GM12878 (cell line): Measurements from ENCODE around the gene PLXNB2. TPM values are rescaled to one million over a fixed set of nuclear protein-coding genes. Genes with fewer than 3 reads are reported as not detected.

ENCODE experiments used
- ATAC-seq: fragments of 200-7000 bp; cut with Tn5 transposase; 3 replicates; pipeline ENCODE4 v1.9.1; 2020; ENCODE audit warnings: mild to moderate bottlenecking, moderate library complexity
- BruUV-seq: library from RNA; stranded (reverse); fragments of 400-500 nt; replicated peaks from 2 replicates; lab custom pipeline; 2021; lab: Mats Ljungman, UMichigan
- CTCF ChIA-PET: fragments of 300-600 bp; sonication (Branson Sonifier 250); formaldehyde crosslinking; extraction: SDS; loops from one replicate; lab custom pipeline; 2021; ENCODE audit warnings: inconsistent platforms; lab: Yijun Ruan, JAX
- POLR2A ChIA-PET: fragments of 350-600 bp; formaldehyde crosslinking; extraction: SDS; loops from one replicate; lab custom pipeline; 2021; ENCODE audit warnings: inconsistent platforms; lab: Charles Lee
- RAD21 ChIA-PET: fragments of 300-600 bp; sonication (Branson Sonifier 250); formaldehyde crosslinking; loops from one replicate; lab custom pipeline; 2023; ENCODE audit warnings: antibody characterized with exemption; ENCODE audit not compliant: unreplicated experiment; lab: Charles Lee
- SMC1A ChIA-PET: fragments of 300-600 bp; sonication (Branson Sonifier 250); formaldehyde crosslinking; loops from one replicate; lab custom pipeline; 2023; ENCODE audit not compliant: unreplicated experiment, uncharacterized antibody; lab: Charles Lee
- DNase-seq: peaks from one replicate; pipeline ENCODE4 v3.0.0-alpha.2; 2011; ENCODE audit warnings: low read depth, low spot score
- FAIRE-seq: peaks from 3 replicates; lab custom pipeline; 2011; peaks lifted over from hg19 to GRCh38; lab: Jason Lieb, UNC
- H2AFZ ChIP-seq: 2 replicates; pipeline ENCODE4 v1.6.0; 2011; ENCODE audit warnings: low read depth, low read length, control low read depth; ENCODE audit not compliant: control insufficient read depth
- H3K27ac ChIP-seq: 2 replicates; pipeline ENCODE4 v1.5.1; 2011; ENCODE audit warnings: control low read depth; ENCODE audit not compliant: control insufficient read depth, insufficient read depth
- H3K27me3 ChIP-seq, 2 experiments: replicated peaks in 1 of 2; 2 replicates each; pipeline versions ENCODE4 v1.6.0 to v1.6.1; 2011; ENCODE audit warnings: low read length in 1 of 2; ENCODE audit not compliant: control insufficient read depth in 2 of 2, insufficient read depth in 2 of 2
- H3K36me3 ChIP-seq, 2 experiments: 2 replicates each; pipeline ENCODE4 v1.5.1; 2011; ENCODE audit warnings: low read length in 1 of 2; ENCODE audit not compliant: control insufficient read depth in 2 of 2, insufficient read depth in 2 of 2
- H3K4me1 ChIP-seq: 2 replicates; pipeline ENCODE4 v1.6.1; 2011; ENCODE audit warnings: mild to moderate bottlenecking, low read length, moderate library complexity, mixed read lengths; ENCODE audit not compliant: control insufficient read depth, insufficient read depth
- H3K4me2 ChIP-seq: 2 replicates; pipeline ENCODE4 v1.6.0; 2011; ENCODE audit warnings: control low read depth; ENCODE audit not compliant: control insufficient read depth, insufficient read depth
- H3K4me3 ChIP-seq: fragments of 200-600 bp; sonication (generic); 2 replicates; pipeline ENCODE4 v1.5.1; 2016
- H3K79me2 ChIP-seq: 2 replicates; pipeline ENCODE4 v1.6.0; 2011; ENCODE audit warnings: low read length; ENCODE audit not compliant: control insufficient read depth, insufficient read depth
- H3K9ac ChIP-seq: 2 replicates; pipeline ENCODE4 v1.8.0; 2011; ENCODE audit warnings: low read length, control low read depth, mixed read lengths; ENCODE audit not compliant: control insufficient read depth, insufficient read depth
- H3K9me3 ChIP-seq: replicated peaks from 3 replicates; pipeline ENCODE4 v1.5.1; 2011; ENCODE audit warnings: mild to moderate bottlenecking, low read length; ENCODE audit not compliant: control insufficient read depth, insufficient read depth
- H4K20me1 ChIP-seq: 2 replicates; pipeline ENCODE4 v1.6.0; 2011; ENCODE audit not compliant: control insufficient read depth, insufficient read depth
- CEBPZ ChIP-seq: fragments of 150-350 bp; IDR thresholded peaks from 2 replicates; pipeline ENCODE4 v1.6.1; 2016; ENCODE audit warnings: low read depth, low read length
- GATAD2B ChIP-seq: fragments of 450-650 bp; conservative IDR thresholded peaks from 2 replicates; pipeline ENCODE4 v1.6.1; 2017; ENCODE audit warnings: low read depth, mild to moderate bottlenecking, moderate library complexity
- HDGF ChIP-seq: fragments of 450-650 bp; IDR thresholded peaks from 2 replicates; pipeline ENCODE4 v1.6.1; 2016; ENCODE audit warnings: antibody characterized with exemption
- IRF5 ChIP-seq: fragments of 450-650 bp; IDR thresholded peaks from 2 replicates; pipeline ENCODE4 v1.6.1; 2017; ENCODE audit warnings: borderline replicate concordance
- MYC ChIP-seq: IDR thresholded peaks from 2 replicates; pipeline ENCODE4 v1.6.1; 2011; ENCODE audit warnings: mild to moderate bottlenecking, low read length, moderate library complexity, inconsistent platforms; ENCODE audit not compliant: insufficient read depth, insufficient replicate concordance, insufficient read length, severe bottlenecking
- NFXL1 ChIP-seq: fragments of 450-650 bp; IDR thresholded peaks from 2 replicates; pipeline ENCODE4 v1.6.1; 2017; ENCODE audit warnings: antibody characterized with exemption, mild to moderate bottlenecking, borderline replicate concordance
- POLR2AphosphoS5 ChIP-seq: IDR thresholded peaks from 2 replicates; pipeline ENCODE4 v1.6.1; 2011; ENCODE audit warnings: mild to moderate bottlenecking, low read length, inconsistent platforms
- TBL1XR1 ChIP-seq: IDR thresholded peaks from 2 replicates; pipeline ENCODE4 v1.6.1; 2012; ENCODE audit warnings: low read depth, low read length, improper control_type of control experiment
- ZBTB40 ChIP-seq: fragments of 450-650 bp; IDR thresholded peaks from 2 replicates; pipeline ENCODE4 v1.6.1; 2016; ENCODE audit warnings: mild to moderate bottlenecking, moderate library complexity, borderline replicate concordance
- WGBS: methylation state at CpG from one replicate; pipeline ENCODE4 v1.1.6; 2016; ENCODE audit warnings: low lambda C conversion rate; ENCODE audit not compliant: insufficient replicate concordance, insufficient coverage; ENCODE audit errors: missing lambda C conversion rate; 5-methylcytosine and 5-hydroxymethylcytosine counted together
- in situ Hi-C: fragments of 300-500 bp; cut with MboI; formaldehyde crosslinking; loops from 9 replicates; pipeline ENCODE4 v1.14.3; 2018; ENCODE audit warnings: mixed read lengths
- intact Hi-C: fragments of 100-400 bp; cut with micrococcal nuclease; formaldehyde crosslinking; loops from one replicate; pipeline ENCODE4 v1.14.2; 2022; ENCODE audit not compliant: unreplicated experiment
- polyA plus RNA-seq, 11 experiments: library from polyadenylated mRNA; depleted of rRNA in 4 of 11; unstranded in 6 of 11; stranded (reverse) in 5 of 11; fragments of >200 nt; fragmentation: Nextera tagmentation in 4 of 11; fragmentation: Illumina TruSeq in 1 of 11; extraction: Ambion mirVana in 4 of 11; extraction: Trizol in 1 of 11; gene quantifications; 1 replicate in 1 of 11; 2 replicates in 10 of 11; pipeline versions ENCODE4 v1.2.1 to v1.2.3, GENCODE V29; 2011 to 2016; ENCODE audit warnings: inconsistent platforms in 2 of 11, missing spikeins in 2 of 11, low read depth in 1 of 11
- total RNA-seq, 4 experiments: library from RNA; depleted of rRNA in 3 of 4; stranded (reverse); fragments of >200 nt in 3 of 4; fragmentation: Illumina TruSeq in 1 of 4; extraction: Trizol in 1 of 4; gene quantifications; 2 replicates each; pipeline versions ENCODE4 v1.2.1 to v1.2.3, GENCODE V29; 2013 to 2021

Gene PLXNB2
- total and polyA plus RNA-seq, 10 of the 15 experiments (the other 5 are each of a cell fraction or from before 2014, with no cell fraction given), result 0.68 to 134 (median 41.9) TPM

- ChIA-PET POLR2A (no interaction called here), CTCF (no interaction called here), SMC1A (no interaction called here), RAD21 (no interaction called here)
- WGBS, result 97% methylated on average over 7 of the region's 8 CpGs
- in situ Hi-C loops (no loop called here), intact Hi-C loops (no loop called here)
- 0 out of 2 replicates have a peak, but pooled peaks cover 5% of the 10 kb centered on the region for H4K20me1 ChIP-seq
- no peak overlapping the region for H3K4me3 ChIP-seq
- H3K4me1 ChIP-seq, result peaks cover 3% of the 10 kb centered on the region; the same call in 1 of the 2 replicates
- H3K79me2 ChIP-seq, result peaks cover 16% of the 10 kb centered on the region
- no peak overlapping the region; the same call in 1 of the 2 replicates for H3K4me2 ChIP-seq
- peaks cover 0 to 4% of the 10 kb centered on the region in 2 experiments; a peak in 1 of 4 replicates for H3K36me3 ChIP-seq
- no peak overlapping the region for H3K9ac ChIP-seq
- no peaks in the 10 kb centered on the region for H3K27me3 ChIP-seq
- no peaks in the 10 kb centered on the region for H3K9me3 ChIP-seq
- FAIRE-seq, result no peak
- no peak overlapping the region for H2AFZ ChIP-seq
- TF ChIP-seq ZBTB40, result no peak
- no peak for TF ChIP-seq HDGF
- no peak for TF ChIP-seq NFXL1
- TF ChIP-seq POLR2AphosphoS5, result no peak
- TF ChIP-seq GATAD2B, result no peak
- TF ChIP-seq CEBPZ, result no peak
- TF ChIP-seq MYC, result no peak
- no peak for TF ChIP-seq IRF5
- no peak for TF ChIP-seq TBL1XR1
- DNase-seq, result no peak
- no TSS peak for BruUV-seq
- ATAC-seq, result no peak
- no peak overlapping the region for H3K27ac ChIP-seq
Observed at GRCh38 chr22:50346470-50346869, 39.0 kb upstream of the PLXNB2 start.
